HCT116 (cell line): ENCODE measurements around the gene RNGTT. TPM values are rescaled to one million over a fixed set of nuclear protein-coding genes. Genes with fewer than 3 reads are reported as not detected.
"Not testable (repeated sequence)": the region's sequence is repeated elsewhere in the genome, so short reads cannot be mapped to it uniquely, and the experiment has no call there.

ENCODE experiments used
- ATAC-seq: fragments of 200-7000 bp; cut with Tn5 transposase; 2 replicates; pipeline ENCODE4 v1.9.1; 2020; ENCODE audit warnings: mild to moderate bottlenecking, moderate library complexity
- BruUV-seq: library from RNA; stranded (reverse); fragments of 400-500 nt; replicated peaks from 2 replicates; lab custom pipeline; 2021; lab: Mats Ljungman, UMichigan
- CTCF ChIA-PET: fragments of 300-600 bp; sonication (Branson Sonifier 250); formaldehyde crosslinking; loops from one replicate; lab custom pipeline; 2021; ENCODE audit warnings: antibody characterized with exemption; lab: Charles Lee
- POLR2A ChIA-PET: fragments of 300-600, 350-600 bp; sonication (Branson Sonifier 250); formaldehyde crosslinking; loops from one replicate; lab custom pipeline; 2021; ENCODE audit warnings: antibody characterized with exemption; lab: Charles Lee
- RAD21 ChIA-PET, 2 experiments: fragments of 300-600 bp; sonication (Branson Sonifier 250); formaldehyde crosslinking; loops; one replicate each; lab custom pipeline; 2023; ENCODE audit warnings: low total read pairs in 2 of 2; ENCODE audit not compliant: uncharacterized antibody in 2 of 2, unreplicated experiment in 2 of 2, low non-redundant PET in 1 of 2; lab: Charles Lee
- DNase-seq: peaks from one replicate; pipeline ENCODE4 v3.0.0-alpha.2; 2010; ENCODE audit warnings: low read depth, low spot score
- H2AFZ ChIP-seq: fragments of 200-600 bp; shearing (Covaris generic), sonication (generic); 2 replicates; pipeline ENCODE4 v1.6.1; 2017; ENCODE audit warnings: low read depth, mixed run types, mixed read lengths, antibody characterized with exemption, low read length; ENCODE audit not compliant: poor library complexity, severe bottlenecking
- H3K27ac ChIP-seq: 2 replicates; pipeline ENCODE4 v1.5.1; 2012; ENCODE audit warnings: low read depth, low read length
- H3K27me3 ChIP-seq: fragments of 200-600 bp; sonication (generic); 2 replicates; pipeline ENCODE4 v1.6.1; 2016; ENCODE audit warnings: mixed run types, low read length, mixed read lengths; ENCODE audit not compliant: insufficient read depth
- H3K36me3 ChIP-seq, 2 experiments: fragments of 200-500 bp in 1 of 2; fragments of 200-600 bp in 1 of 2; sonication (Bioruptor generic) in 1 of 2; sonication (generic) in 1 of 2; 2 replicates each; pipeline versions ENCODE4 v1.5.1 to v1.6.1; 2014 to 2016; ENCODE audit warnings: low read length in 2 of 2, inconsistent platforms in 1 of 2, mixed read lengths in 1 of 2, mixed run types in 1 of 2; ENCODE audit not compliant: insufficient read depth in 2 of 2, control insufficient read depth in 1 of 2
- H3K4me1 ChIP-seq, 2 experiments: fragments of 200-600 bp in 1 of 2; sonication (generic) in 1 of 2; 2 replicates each; pipeline versions ENCODE4 v1.5.1 to v1.6.1; 2012 to 2017; ENCODE audit warnings: low read length in 2 of 2, inconsistent platforms in 1 of 2, mild to moderate bottlenecking in 1 of 2, mixed read lengths in 1 of 2, mixed run types in 1 of 2, moderate library complexity in 1 of 2; ENCODE audit not compliant: insufficient read depth in 2 of 2, control insufficient read depth in 1 of 2
- H3K4me2 ChIP-seq: fragments of 200-600 bp; sonication (generic); 2 replicates; pipeline ENCODE4 v1.6.1; 2017; ENCODE audit warnings: mixed run types, low read length, mixed read lengths
- H3K4me3 ChIP-seq, 2 experiments: fragments of 200-600 bp in 1 of 2; sonication (generic) in 1 of 2; replicated peaks in 1 of 2; 2 replicates each; pipeline ENCODE4 v1.5.1; 2011 to 2016; ENCODE audit warnings: low read length in 2 of 2, control low read depth in 1 of 2, low read depth in 1 of 2, mild to moderate bottlenecking in 1 of 2, mixed read lengths in 1 of 2, mixed run types in 1 of 2
- H3K79me2 ChIP-seq: fragments of 200-600 bp; sonication (generic); 2 replicates; pipeline ENCODE4 v1.6.1; 2017; ENCODE audit warnings: mild to moderate bottlenecking, mixed run types, low read length, moderate library complexity, mixed read lengths; ENCODE audit not compliant: insufficient read depth
- H3K9ac ChIP-seq: fragments of 200-600 bp; sonication (generic); 2 replicates; pipeline ENCODE4 v1.6.1; 2016; ENCODE audit warnings: low read length, mixed read lengths
- H3K9me2 ChIP-seq: fragments of 200-600 bp; sonication (generic), shearing (Covaris generic); 2 replicates; pipeline ENCODE4 v1.6.1; 2017; ENCODE audit warnings: mixed run types, mild to moderate bottlenecking, moderate library complexity; ENCODE audit not compliant: insufficient read depth
- H3K9me3 ChIP-seq, 2 experiments: fragments of 200-500 bp in 1 of 2; fragments of 200-600 bp in 1 of 2; sonication (Bioruptor generic) in 1 of 2; sonication (generic) in 1 of 2; 2 replicates each; pipeline ENCODE4 v1.6.1; 2014 to 2017; ENCODE audit warnings: low read length in 2 of 2, mixed read lengths in 2 of 2, inconsistent platforms in 1 of 2, low read depth in 1 of 2, mild to moderate bottlenecking in 1 of 2, mixed run types in 1 of 2, moderate library complexity in 1 of 2; ENCODE audit not compliant: control insufficient read depth in 1 of 2, insufficient read depth in 1 of 2
- H4K20me1 ChIP-seq: fragments of 200-600 bp; sonication (generic), shearing (Covaris generic); 2 replicates; pipeline ENCODE4 v1.6.1; 2017; ENCODE audit warnings: mixed run types, mild to moderate bottlenecking, moderate library complexity; ENCODE audit not compliant: insufficient read depth
- ELF1 ChIP-seq: IDR thresholded peaks from 2 replicates; pipeline ENCODE4 v1.6.1; 2012; ENCODE audit warnings: low read depth, borderline replicate concordance
- intact Hi-C: fragments of 100-400 bp; cut with micrococcal nuclease; formaldehyde crosslinking; loops from 2 replicates; pipeline ENCODE4 v1.10.0; 2022
- total RNA-seq: library from RNA; stranded (reverse); gene quantifications from one replicate; pipeline ENCODE4 v1.2.1, GENCODE V29; 2021; ENCODE audit not compliant: unreplicated experiment
- TF ChIP-seq, protein P1 (sequence below), 3 experiments: fragments of 200-600 bp in 1 of 3; sonication (generic) in 1 of 3; IDR thresholded peaks in 2 of 3; conservative IDR thresholded peaks in 1 of 3; 2 replicates each; pipeline ENCODE4 v1.5.1; 2012 to 2017; ENCODE audit warnings: low read depth in 2 of 3, low read length in 2 of 3, antibody characterized with exemption in 1 of 3, borderline replicate concordance in 1 of 3, control low read depth in 1 of 3, mild to moderate bottlenecking in 1 of 3, mixed read lengths in 1 of 3, mixed run types in 1 of 3, moderate library complexity in 1 of 3; ENCODE audit not compliant: insufficient read depth in 1 of 3

RNGTT gene
- total RNA-seq, 1 experiment from 2014 or later: 23.0 TPM

DNA sequence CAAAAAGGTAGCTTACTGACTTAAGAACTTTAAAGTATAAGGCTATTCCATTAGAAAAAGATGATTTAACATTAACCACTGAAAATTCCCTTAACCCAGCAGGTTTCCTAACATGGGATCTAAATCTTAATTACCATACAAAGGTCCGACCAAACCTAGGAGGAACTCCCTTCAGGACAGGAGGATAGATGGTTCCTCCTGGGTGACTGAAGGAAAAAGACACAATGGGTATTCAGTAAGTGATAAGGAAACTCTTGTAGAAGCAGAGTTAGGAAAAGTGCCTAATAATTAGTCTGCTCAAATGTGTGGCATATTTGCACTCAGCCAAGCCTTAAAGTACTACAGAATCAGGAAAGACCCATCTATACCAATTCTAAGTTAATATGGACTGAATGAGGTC, 237.0 kb downstream of the RNGTT start:
- RAD21 ChIA-PET, POLR2A ChIA-PET, H3K4me3 ChIP-seq, CTCF ChIA-PET, H3K9ac ChIP-seq, H3K4me1 ChIP-seq, H2AFZ ChIP-seq, H3K4me2 ChIP-seq, ATAC-seq, H3K9me2 ChIP-seq, H3K27ac ChIP-seq, DNase-seq, H3K36me3 ChIP-seq, BruUV-seq, H3K79me2 ChIP-seq, H4K20me1 ChIP-seq, H3K27me3 ChIP-seq, intact Hi-C loops, H3K9me3 ChIP-seq: not testable (repeated sequence)

DNA sequence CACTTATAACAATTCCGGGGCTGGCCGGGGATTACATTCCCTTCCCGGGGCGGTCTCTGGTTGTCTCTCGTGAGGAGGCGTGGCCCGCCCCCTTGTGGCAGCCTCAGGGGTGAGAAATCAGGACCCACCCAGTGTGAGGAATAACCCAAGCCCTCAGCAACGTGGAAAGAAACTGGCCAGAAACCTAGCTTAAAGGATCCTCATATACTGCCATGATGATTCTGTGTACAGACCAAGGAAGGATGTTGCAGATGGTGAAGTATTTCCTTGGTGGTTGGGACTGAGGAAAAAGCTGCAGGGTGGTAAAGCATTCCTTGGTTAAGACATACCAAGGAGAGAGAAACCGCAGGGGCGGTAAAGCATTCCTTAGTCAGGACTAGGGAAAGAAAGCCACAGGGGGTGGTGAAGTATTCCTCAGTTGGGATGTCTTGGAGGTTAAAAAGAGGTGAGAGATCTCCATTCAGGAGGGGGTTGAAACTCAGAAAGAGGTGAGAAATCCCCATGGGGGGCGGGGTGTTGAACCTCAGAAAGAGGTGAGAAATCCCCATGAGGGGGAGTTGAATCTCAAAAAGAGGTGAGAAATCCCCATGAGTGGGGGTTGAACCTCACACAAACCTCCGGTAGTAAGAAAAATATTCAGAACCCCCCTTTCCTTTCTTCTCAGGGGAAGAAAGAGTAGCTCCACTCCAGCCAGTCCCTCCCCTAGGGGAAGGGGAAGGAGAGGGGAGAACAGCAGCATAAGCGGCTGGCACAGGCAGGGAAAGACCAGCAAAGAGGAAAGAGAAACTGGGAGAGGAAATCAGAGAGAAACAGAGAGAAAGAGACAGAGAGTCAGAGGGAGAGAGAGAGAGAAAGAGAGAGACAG, 238.1 kb downstream of the RNGTT start:
- Histone ChIP-seq H3K79me2 (no peaks in the 10 kb centered on the region), H3K4me3 (no peak overlapping the region), H3K27me3 (no peaks in the 10 kb centered on the region), H3K9me2 (no peaks in the 10 kb centered on the region), H4K20me1 (no peaks in the 10 kb centered on the region), H3K9me3 (no peaks in the 10 kb centered on the region), H3K4me1 (no peaks in the 10 kb centered on the region; a peak in 1 of 4 replicates), H3K4me2 (no peak overlapping the region), H2AFZ (no peak overlapping the region), H3K36me3 (no peaks in the 10 kb centered on the region), H3K9ac (no peak overlapping the region), H3K27ac (no peak overlapping the region)
- ATAC-seq (peak; percentile 55; the same call in 1 of the 2 replicates), DNase-seq (no peak)
- ChIA-PET CTCF (no interaction called here), POLR2A (no interaction called here), RAD21 (no interaction called here)
- intact Hi-C loops: no loop called here
- BruUV-seq: no TSS peak
- no peak for TF ChIP-seq ELF1
- TF ChIP-seq, protein P1, sequence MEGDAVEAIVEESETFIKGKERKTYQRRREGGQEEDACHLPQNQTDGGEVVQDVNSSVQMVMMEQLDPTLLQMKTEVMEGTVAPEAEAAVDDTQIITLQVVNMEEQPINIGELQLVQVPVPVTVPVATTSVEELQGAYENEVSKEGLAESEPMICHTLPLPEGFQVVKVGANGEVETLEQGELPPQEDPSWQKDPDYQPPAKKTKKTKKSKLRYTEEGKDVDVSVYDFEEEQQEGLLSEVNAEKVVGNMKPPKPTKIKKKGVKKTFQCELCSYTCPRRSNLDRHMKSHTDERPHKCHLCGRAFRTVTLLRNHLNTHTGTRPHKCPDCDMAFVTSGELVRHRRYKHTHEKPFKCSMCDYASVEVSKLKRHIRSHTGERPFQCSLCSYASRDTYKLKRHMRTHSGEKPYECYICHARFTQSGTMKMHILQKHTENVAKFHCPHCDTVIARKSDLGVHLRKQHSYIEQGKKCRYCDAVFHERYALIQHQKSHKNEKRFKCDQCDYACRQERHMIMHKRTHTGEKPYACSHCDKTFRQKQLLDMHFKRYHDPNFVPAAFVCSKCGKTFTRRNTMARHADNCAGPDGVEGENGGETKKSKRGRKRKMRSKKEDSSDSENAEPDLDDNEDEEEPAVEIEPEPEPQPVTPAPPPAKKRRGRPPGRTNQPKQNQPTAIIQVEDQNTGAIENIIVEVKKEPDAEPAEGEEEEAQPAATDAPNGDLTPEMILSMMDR (IDR thresholded peaks at IDR 0.05 in 2 of 3, conservative IDR thresholded peaks at IDR 0.05 in 1 of 3; ENCODE audit: borderline replicate concordance in 1 of 3, insufficient read depth in 1 of 3, low read depth in 2 of 3, low read length in 2 of 3): peak in 2 of 3 experiments; percentile 33; a peak in 4 of 6 replicates
